Stimulated activated CD8-positive, alpha-beta memory T cell treated with anti-CD3 and anti-CD28 coated beads, Interleukin-12 subunit alpha, Interleukin-12 subunit beta, amount 100 ng/mL, for 24 hours (primary cell): ENCODE data around the gene CATSPER1.
A peak's percentile ranks its signal among the peaks of the same experiment; 100 is the strongest.
"Not testable (repeated sequence)": the region's sequence is repeated elsewhere in the genome, so short reads cannot be mapped to it uniquely, and the experiment has no call there.

ENCODE experiments used
- DNase-seq: peaks from one replicate; pipeline ENCODE4 v3.0.0-alpha.2; 2020; ENCODE audit errors: extremely low read depth

Gene CATSPER1

GRCh38 chr11:66051766-66052663, 25.7 kb upstream of the CATSPER1 start, which contains the start of gene SF3B2:
SF3B2 (plus strand) TSS chr11:66052364; CDS start chr11:66052385, 21 bp downstream.
- DNase-seq: peak; percentile 91

- no peak for DNase-seq
These were observed 25.1 kb upstream of the CATSPER1 start for GRCh38 chr11:66051371-66051765.

GRCh38 chr11:66050581-66051231, 24.4 kb upstream of the CATSPER1 start:
- DNase-seq: no peak

GRCh38 chr11:66048547-66049323, 22.5 kb upstream of the CATSPER1 start, which contains the start of gene GAL3ST3:
GAL3ST3 (minus strand) TSS chr11:66049161; CDS start chr11:66045415, 3,746 bp downstream.
- no peak for DNase-seq

GRCh38 chr11:66047541-66048365, 21.5 kb upstream of the CATSPER1 start:
- no peak for DNase-seq

GRCh38 chr11:66046901-66047300, 20.6 kb upstream of the CATSPER1 start:
- no peak for DNase-seq

GRCh38 chr11:66045177-66045639, 18.9 kb upstream of the CATSPER1 start:
- peak; percentile 68 for DNase-seq

GRCh38 chr11:66044757-66045156, 18.5 kb upstream of the CATSPER1 start:
- DNase-seq: no peak

- DNase-seq: no peak
These were observed 17.0 kb upstream of the CATSPER1 start for GRCh38 chr11:66042996-66043906.

GRCh38 chr11:66042227-66042995, 16.1 kb upstream of the CATSPER1 start:
- DNase-seq: no peak

GRCh38 chr11:66039765-66040164, 13.5 kb upstream of the CATSPER1 start:
- DNase-seq: no peak

GRCh38 chr11:66037327-66037726, 11.0 kb upstream of the CATSPER1 start:
- no peak for DNase-seq

- DNase-seq: no peak
These were observed 10.0 kb upstream of the CATSPER1 start for GRCh38 chr11:66036334-66036710.

- no peak for DNase-seq
These were observed 9.5 kb upstream of the CATSPER1 start for GRCh38 chr11:66035653-66036333.

GRCh38 chr11:66032957-66033735, 6.9 kb upstream of the CATSPER1 start:
- no peak for DNase-seq

GRCh38 chr11:66023186-66023440, 3.2 kb downstream of the CATSPER1 start:
- DNase-seq: not testable (repeated sequence)

GRCh38 chr11:66022401-66023185, 3.7 kb downstream of the CATSPER1 start:
- DNase-seq: peak; percentile 30
